NCI-H510A (cell line): ENCODE data around the gene BEX3.
"Not testable (repeated sequence)": the region's sequence is repeated elsewhere in the genome, so short reads cannot be mapped to it uniquely, and the experiment has no call there.

Experiments
- DNase-seq: peaks from one replicate; lab custom pipeline; 2025; lab: John Stamatoyannopoulos, UW

BEX3 gene

GRCh38 chrX:103382877-103383276 is 6.5 kb downstream of the BEX3 start:
- DNase-seq, result no peak

DNA sequence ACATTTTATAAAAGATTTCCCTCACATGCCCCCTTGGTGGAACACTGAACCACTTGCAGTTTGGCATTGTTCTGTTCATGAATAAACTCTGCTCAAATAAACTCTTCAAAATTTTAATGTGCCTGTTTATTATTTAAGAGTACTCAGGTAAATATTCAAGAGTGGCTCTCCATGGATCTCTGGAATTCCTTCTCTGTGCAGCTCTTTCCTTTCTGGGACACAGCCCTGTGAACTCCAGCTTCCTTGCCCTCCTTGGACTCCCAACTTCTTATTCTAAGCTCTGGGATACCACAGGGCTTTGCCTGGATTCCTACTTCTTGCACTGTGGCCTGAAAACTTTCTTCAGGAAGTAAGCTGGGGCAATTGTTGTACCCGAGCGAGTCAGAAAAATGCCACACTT is 8.3 kb downstream of the BEX3 start:
- no peak for DNase-seq

DNA sequence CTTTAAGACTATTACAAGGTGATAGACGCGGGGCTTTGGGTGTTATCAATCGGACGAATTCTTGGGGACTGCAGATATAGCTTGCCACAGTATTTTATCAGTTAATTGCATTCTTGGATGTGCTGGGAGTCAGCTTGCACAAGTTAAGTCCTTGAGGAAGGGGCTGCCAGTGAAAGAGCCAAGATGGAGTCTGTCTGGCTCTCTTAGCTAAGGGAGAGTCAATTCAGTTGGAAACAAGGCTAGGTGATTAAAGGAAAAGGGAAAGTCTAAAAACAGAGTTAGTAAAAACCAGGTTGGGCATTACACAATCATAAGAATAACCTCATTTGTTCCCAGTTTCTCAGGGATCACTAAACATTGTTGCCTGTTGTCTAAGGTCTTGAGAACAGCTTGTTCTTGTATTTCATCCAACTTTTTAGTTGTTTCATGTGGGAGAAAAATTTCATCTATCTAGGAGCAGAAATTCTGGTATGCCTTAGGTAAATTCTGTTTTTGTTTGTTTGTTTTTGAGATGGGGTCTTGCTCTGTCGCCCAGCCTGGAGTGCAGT is 9.0 kb downstream of the BEX3 start:
- not testable (repeated sequence) for DNase-seq

- DNase-seq, result no peak
Observed at GRCh38 chrX:103386332-103386731, 10.0 kb downstream of the BEX3 start.

GRCh38 chrX:103393487-103393886 is 17.1 kb downstream of the BEX3 start:
- DNase-seq, result no peak

DNA sequence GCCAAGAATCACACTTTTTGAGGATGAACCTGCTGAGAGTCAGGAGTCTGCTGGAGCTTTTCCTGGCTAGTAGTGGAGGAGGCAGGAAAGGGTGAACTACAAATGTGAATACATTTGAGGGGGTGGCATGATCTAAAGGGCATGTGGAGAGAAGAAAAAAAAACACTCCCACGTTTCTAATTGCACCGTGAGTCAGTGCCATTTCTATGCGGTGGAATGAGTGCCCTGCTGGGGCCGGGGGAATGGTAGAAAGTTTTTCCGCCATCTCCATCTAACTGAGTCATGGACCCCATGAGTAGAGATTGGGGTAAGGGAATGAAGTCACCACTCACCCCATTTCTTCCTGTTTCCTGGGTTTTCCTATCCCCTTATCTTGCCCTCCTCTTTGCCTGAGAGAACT is 19.8 kb downstream of the BEX3 start:
- DNase-seq, result no peak

DNA sequence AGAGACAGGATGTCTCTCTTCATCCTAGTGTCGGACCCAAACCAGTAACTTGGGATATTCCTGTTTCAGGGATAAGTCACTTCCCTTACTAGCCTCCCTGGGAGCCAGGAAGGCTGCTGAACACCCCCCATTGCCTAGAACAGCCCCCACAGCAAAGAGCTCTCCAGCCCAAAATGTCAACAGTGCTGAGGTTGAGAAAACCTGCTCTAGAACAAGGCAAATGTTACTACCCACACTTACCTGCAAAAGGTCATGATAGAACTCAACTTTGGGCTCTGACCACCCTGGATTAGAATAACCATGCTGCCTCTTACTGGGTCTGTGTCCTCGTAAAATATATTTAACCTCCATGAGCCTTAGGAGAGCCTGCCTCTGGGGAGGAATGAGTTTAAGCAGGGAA is 20.3 kb downstream of the BEX3 start:
- no peak for DNase-seq

GRCh38 chrX:103397707-103398106 is 21.4 kb downstream of the BEX3 start:
- no peak for DNase-seq

DNA sequence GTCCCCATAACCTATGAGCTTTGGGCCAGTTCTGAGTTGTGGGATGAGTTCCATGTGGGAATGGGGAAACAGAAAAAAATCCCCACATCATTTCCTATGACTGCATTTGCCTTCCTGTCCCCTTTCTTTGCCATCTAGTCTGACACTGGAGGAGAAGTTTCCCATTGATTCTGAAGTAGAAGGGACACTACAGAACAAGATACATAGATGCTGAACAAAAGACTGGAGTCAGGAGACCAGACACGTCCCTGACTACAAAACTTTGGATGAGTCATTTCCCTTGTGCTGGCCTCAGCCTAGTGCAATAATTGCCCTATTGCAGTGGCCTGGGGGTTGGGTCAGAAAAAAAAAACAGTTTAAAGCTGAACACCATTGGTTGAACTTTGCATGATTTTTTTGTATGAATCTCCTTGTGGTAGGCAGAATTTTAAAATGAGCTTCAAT is 22.1 kb downstream of the BEX3 start:
- DNase-seq, result no peak

DNA sequence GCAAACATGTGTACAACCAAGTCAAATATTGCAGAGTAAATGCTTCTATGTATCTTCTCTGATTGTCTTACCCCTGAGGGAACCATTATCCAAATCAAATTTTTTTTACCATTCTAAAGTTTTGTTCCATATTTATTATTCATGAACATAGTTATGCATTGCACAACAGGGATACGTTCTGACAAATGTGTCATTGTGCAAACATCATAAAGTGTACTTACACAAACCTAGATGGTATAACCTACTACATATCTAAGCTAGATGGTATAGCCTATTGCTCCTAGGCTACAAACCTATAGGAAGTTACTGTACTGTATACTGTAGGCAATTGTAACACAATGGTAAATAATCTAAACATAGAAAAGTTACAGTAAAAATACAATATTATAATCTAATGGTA is 23.4 kb downstream of the BEX3 start:
- DNase-seq, result no peak

DNA sequence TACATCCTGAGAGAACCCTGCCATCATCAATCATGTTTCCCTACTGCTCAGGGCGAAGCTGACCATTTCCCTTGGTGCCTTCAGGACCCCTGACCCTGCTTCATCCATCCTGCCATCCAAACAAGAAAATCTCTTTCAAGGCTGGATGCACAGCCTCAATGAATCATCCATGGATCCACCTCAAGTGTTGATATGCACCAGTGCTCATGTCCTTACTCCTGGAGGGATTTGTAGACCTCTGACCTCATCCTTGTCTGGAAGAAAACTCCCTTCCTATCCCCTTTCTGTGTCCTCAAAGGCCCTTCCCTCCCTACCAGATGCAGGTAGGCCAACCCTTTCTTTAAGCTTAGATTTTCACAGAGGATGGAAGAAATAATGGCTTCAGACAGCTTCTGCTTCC is 24.6 kb downstream of the BEX3 start:
- no peak for DNase-seq

DNA sequence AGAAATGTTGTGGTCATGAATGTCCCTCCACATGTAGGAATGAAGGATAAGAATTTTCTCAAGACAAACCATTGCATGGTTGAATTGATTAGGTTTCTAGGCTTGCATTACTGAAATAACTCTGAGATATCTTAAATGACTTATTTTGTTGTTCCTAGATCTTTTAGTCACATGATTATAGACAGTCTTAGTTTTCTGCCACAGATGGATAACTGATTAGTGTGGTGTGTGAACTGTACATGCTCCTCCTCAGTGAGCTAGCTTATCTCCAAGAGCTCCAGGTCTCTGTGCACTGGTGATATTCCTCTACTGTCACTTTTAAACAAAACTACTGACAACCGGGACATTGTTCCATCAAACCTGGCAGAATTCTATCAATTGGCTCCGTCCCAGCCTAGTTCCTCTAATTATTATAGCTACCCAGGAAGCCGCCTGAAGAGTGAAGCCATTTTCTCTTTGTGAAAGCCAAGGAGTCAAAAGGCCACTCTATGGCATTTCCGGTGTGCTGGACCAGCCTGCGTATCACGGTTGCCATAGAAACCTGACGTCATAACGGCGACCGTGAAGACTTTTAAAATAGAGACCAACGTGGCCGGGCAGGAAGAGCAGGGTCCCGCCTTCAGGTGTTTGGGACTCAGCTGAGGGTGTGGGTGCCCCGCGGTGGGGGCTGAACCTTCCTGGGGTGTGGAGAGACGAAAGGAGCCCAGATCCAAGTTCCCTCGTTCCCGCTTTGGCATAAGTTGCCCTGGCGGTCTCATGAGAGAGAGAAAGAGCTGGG is 28.1 kb downstream of the BEX3 start:
- DNase-seq, result peak; percentile 64

DNA sequence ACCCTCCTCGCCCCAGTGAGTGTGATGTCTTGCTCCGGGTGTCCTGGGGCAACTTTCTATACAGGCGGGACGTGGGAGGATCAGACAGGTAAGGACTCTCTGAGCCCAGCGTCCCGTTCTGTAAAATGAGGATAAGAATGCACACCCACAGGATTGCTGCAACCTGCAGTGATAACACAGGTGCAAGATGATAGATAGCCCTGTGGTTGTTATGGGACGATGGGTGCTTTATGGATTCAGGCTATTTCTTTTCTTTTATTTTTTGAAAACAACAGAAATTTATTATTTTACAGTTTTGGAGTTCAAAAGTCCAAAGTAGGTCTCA is 28.6 kb downstream of the BEX3 start:
- DNase-seq, result no peak

GRCh38 chrX:103406256-103406655 is 29.9 kb downstream of the BEX3 start:
- DNase-seq, result no peak

- no peak for DNase-seq
Observed at GRCh38 chrX:103407776-103408175, 31.4 kb downstream of the BEX3 start.

DNA sequence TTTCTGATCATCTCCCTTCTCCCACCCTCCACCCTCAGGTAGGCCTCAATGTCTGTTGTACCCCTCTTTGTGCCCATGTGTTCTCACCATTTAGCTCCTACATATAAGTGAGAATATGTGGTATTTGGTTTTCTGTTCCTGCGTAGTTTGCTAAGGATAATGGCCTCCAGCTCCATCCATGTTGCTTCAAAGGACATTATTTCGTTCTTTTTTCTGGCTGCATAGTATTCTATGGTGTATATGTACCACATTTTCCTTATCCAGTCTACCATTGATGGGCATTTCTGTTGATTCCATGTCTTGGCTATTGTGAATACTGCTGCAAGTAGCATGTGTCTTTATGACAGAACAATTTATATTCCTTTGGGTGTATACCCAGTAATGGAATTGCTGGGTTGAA is 35.4 kb downstream of the BEX3 start:
- DNase-seq, result not testable (repeated sequence)

DNA sequence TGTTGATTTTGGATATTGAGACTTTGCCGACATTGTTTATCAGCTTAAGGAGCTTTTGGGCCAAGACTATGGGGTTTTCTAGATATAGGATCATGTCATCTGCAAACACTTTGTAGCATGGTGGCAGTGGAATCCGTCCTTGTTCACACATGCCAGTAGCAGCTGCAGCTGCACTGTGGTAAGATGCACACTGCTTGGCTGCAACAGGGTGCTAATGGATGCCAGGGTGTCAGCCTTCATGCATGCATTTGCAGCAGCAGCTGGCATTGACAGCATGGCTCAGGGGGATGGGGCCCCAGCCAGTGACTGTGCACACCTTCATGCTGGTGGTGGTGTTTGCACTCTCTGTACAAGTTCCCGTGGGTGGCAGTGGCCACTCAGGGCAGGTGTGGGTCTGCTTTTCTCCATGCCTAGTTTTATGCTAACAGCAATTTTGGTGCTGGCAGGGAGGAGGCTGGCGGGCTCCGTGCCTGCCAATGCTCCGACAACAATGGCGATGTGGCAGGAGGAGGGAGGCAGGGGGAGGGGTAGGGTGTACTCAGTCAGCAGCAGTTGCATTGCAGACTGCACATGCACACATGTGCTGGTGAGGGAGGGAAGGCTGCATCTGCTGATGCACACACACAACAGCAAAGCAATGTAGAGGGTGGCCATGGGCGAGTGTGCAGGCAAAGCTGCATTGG is 37.5 kb downstream of the BEX3 start:
- DNase-seq, result no peak

GRCh38 chrX:103414561-103414960 is 38.2 kb downstream of the BEX3 start:
- DNase-seq, result no peak

DNA sequence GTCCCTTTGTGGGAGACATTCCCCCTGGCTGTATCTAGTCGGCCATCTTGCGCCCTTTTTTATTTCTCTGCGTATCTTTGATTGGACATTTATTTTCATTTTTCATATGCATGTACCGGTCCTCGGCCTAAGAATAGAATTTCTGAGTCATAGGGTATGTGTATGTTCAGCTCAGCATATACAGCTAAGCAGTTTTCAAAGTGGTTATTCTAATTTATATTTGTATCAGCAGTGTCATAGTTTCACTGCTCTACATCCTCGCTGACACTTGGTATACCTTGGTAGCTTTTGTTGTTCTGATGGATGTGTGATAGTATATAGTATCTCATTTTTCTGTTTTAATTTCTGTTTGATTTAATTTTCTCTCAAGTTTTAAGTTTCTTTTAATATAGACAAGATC is 38.7 kb downstream of the BEX3 start:
- no peak for DNase-seq

GRCh38 chrX:103415528-103415927 is 39.2 kb downstream of the BEX3 start:
- DNase-seq, result no peak

GRCh38 chrX:103417370-103417769 is 41.0 kb downstream of the BEX3 start:
- no peak for DNase-seq

DNA sequence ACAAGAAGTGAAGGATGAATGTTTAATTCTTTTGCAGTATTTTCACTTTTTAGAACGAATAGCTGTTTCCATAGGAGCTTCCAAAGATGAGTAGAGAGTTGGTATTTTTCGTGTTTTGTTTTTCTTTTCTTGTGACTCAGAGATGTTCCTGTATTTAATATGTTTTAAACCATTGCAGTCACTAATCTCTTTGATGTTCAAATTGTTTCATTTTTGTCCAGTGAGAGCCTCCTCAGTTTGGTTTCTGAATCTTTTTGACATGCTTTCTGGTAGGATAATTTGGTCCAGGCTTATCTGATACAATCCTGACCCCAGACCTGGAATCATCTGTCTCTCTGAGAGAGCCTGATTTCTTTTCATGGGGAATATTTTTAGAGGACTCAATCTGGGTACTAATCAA is 41.6 kb downstream of the BEX3 start:
- no peak for DNase-seq

GRCh38 chrX:103418811-103419340 is 42.5 kb downstream of the BEX3 start:
- DNase-seq, result no peak
